ENCODE measurements around the gene OPN1SW.

OPN1SW gene, protein sequence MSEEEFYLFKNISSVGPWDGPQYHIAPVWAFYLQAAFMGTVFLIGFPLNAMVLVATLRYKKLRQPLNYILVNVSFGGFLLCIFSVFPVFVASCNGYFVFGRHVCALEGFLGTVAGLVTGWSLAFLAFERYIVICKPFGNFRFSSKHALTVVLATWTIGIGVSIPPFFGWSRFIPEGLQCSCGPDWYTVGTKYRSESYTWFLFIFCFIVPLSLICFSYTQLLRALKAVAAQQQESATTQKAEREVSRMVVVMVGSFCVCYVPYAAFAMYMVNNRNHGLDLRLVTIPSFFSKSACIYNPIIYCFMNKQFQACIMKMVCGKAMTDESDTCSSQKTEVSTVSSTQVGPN
- total RNA-seq = 0 reads per million in 3 experiments

- DNase-seq = no peak
Observed at GRCh38 chr7:128775744-128776474, at the start of gene OPN1SW. Gene OPN1SW, minus strand, starts transcription at chr7:128775794. Its CDS starts 13 bp downstream, at chr7:128775781.

DNA sequence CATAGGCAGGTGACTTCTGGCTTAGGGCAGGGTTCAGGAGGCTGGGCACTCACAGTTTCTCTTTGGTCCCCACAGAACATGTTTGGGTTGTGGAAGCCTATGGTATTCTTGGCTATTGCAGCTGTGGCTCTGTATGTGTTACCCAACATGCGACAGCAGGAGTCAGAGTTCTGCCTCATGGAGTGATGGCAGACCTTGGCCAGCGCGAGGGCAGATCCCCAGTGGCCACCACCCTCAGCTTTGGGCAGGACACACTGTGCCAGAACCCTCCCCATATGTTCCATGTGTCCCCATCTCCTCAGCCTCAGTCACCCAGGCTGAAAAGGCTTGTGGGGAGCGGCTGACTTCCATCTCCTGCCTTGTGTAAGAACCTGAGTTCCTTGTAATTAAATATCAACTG lies 46.1 kb upstream of the OPN1SW start:
- DNase-seq = no peak

- no peak for DNase-seq
Observed at GRCh38 chr7:128818694-128819093, 43.1 kb upstream of the OPN1SW start.

- no peak for DNase-seq
Observed at GRCh38 chr7:128815289-128815942, 39.8 kb upstream of the OPN1SW start.

DNA sequence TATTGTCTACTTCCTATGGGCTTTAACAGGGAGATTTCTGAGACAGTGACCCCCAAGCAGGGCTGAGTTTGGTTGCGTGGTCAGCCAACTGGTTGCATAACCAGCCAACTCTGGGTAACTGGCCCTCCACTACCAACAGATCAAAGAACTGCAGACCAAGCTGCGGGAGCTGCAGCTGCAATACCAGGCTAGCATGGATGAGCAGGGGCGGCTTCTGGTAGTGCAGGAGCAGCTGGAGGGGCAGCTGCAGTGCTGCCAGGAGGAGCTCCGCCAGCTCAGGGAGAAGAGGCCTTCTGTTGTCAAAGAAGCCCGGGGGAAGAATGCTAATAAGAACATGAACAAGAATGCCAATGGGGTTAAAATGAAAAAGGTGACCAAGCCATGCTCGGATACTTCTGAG lies 38.9 kb upstream of the OPN1SW start:
- no peak for DNase-seq

DNA sequence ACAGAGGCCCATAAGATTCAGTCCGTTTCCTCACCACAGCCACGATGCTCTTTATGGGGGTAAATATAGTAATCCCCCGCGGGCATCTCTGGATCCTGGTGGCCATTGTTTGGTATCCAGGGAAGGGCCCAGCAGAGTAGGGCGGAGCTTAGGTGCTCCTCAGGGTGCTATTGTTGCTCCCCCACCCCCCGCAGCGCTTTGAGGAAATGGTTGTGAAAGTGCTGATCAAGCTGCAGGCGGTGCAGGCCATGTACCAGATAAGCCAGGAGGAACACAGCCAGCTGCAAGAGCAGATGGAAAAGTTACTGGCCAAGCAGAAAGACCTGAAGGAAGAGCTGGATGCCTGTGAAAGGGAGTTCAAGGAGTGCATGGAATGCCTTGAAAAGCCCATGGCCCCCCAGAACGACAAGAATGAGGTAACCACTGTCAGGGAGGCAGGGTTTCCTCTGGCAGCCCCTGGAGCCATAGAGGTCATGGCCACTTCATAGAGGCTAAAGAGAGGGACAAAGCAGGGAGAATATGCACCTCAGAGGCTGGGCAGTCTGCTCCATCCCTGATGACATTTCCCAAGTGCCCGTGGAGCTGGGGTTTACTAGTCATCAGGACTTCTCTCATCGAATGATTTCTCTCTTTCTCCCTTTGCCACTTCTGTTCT lies 37.0 kb upstream of the OPN1SW start:
- no peak for DNase-seq

- no peak for DNase-seq
Observed at GRCh38 chr7:128811631-128812430, 36.2 kb upstream of the OPN1SW start.

- no peak for DNase-seq
Observed at GRCh38 chr7:128810997-128811396, 35.4 kb upstream of the OPN1SW start.

GRCh38 chr7:128810473-128810872 lies 34.9 kb upstream of the OPN1SW start:
- DNase-seq = no peak

GRCh38 chr7:128809363-128809762 lies 33.8 kb upstream of the OPN1SW start:
- DNase-seq = no peak

- no peak for DNase-seq
Observed at GRCh38 chr7:128807191-128807590, 31.6 kb upstream of the OPN1SW start.

GRCh38 chr7:128805225-128805624 lies 29.6 kb upstream of the OPN1SW start:
- no peak for DNase-seq

GRCh38 chr7:128804484-128804883 lies 28.9 kb upstream of the OPN1SW start:
- DNase-seq = no peak

DNA sequence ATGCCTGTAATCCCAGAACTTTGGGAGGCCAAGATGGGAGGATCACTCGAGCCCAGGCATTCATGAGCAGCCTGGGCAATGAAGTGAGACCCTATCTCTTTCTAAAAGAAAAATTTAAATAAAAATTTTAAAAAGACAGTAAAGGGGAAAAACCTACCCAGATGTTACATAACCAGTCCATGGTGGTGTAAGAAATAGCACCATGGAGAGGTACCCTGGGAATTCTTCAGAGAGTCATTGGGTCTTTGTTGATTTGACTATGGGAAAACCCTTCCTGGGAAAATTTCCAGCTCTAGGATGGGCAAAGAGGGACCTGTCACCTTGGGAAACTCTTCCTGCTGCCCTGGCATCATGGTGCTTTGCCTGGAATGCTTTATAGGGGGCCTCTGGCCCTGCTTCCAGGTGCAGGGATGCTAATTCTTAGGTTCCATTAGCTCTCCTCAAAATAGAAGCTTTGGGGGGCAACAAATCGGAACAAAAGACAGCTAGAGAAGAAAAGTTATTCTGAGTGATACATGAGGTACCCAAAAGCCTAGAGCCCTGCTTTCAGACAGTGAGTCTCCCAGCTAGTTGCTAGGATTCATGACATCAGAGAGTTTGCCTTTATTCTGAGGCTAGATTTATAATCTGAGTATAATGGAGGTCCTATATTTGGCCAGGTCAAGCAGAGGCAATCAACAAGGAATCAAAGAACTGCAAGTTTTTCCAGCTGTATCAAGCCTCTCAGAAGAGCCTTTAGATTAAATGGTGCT lies 26.2 kb upstream of the OPN1SW start:
- no peak for DNase-seq

GRCh38 chr7:128801003-128801402 lies 25.4 kb upstream of the OPN1SW start:
- no peak for DNase-seq

DNA sequence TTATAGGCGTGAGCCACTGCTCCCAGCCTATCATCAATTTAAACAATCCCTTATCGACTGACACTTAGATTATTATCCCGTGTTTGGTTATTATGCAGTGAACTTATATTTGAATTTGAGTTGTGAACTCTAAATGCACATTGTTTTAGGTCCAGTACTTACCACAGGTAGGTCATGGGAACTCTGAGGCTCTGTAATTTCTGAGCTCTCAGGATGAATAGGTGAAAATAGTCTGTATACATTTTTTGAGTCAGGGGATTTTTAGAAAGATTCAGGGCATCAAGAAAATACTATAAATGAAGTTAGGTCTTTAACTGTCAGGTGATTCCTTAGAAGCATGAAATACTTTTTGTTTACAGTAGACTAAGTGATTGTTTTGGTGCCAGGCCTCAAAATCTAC lies 25.0 kb upstream of the OPN1SW start:
- no peak for DNase-seq

- no peak for DNase-seq
Observed at GRCh38 chr7:128799451-128799850, 23.9 kb upstream of the OPN1SW start.

GRCh38 chr7:128796327-128796726 lies 20.7 kb upstream of the OPN1SW start:
- DNase-seq = no peak

DNA sequence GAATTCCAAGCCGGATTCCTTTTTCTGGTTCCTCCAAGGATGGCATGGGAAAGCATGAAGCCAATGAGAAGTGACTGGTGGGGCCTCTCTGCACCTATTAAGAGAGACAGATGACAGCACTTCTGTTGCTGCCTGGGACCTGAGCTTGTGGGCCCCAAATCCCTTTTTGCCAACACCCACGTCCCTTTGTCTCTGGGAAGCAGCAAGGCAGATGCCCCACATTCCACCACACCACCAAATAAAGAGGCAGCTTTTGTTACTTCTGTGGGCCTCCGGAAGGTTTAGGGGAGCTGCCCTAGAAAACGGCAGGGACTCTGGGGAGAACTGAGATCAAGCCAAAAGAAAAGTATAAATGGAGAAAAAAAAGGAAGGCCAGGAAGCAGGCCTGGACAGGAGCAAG lies 19.5 kb upstream of the OPN1SW start:
- DNase-seq = no peak

- no peak for DNase-seq
Observed at GRCh38 chr7:128794436-128794835, 18.8 kb upstream of the OPN1SW start.

DNA sequence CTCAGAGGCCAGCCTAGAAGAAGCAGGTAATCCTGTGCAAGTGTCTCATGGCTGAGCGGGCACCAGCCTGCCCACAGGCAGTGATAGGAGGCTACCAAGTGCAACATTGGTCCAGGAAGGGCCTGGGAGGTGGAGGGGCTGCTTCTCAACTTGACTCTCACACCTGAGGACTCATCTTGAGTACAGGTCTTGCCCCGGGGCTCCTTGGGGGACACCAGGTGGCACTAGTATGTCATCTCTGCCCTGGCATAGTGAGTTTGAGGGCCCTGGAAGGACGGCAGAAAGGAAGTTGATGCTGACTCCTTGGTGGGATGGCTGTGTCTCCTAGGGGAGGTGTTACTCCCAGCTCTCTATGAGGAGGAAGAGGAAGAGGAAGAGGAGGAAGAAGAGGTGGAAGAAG lies 18.4 kb upstream of the OPN1SW start:
- no peak for DNase-seq

- no peak for DNase-seq
Observed at GRCh38 chr7:128793181-128793547, 17.6 kb upstream of the OPN1SW start.

Measured in central memory CD4-positive, alpha-beta T cell (primary cell).